ENCODE data around the gene FAM117B. TPM values are rescaled to one million over a fixed set of nuclear protein-coding genes. Genes with fewer than 3 reads are reported as not detected.

FAM117B gene
- total and polyA plus RNA-seq, 2 of the 8 experiments (the other 6 are each of a cell fraction or from before 2014, with no cell fraction given): 3.9 to 22.6 TPM

DNA sequence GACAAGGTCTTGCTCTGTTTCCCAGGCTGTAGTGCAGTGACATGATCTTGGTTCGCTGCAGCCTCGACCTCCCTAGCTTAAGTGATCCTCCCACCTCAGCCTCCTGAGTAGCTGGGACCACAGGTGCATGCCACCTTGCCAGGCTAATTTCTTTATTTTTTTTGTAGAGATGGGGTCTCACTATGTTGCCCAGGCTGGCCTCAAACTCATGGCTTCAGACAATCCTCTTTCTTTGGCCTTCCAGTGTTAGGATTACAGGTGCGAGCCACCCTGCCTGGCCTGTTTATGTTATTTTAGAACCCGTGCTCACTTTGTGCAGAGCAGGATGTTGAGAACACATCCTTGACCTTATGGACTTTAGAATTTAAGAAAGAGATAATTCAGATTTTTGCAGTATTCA is 17.4 kb downstream of the FAM117B start:
- Histone ChIP-seq H3K27ac (ENCODE audit: low read depth, low read length) (no peak overlapping the region), H3K4me2 (ENCODE audit: insufficient read depth in 1 of 2, low read depth in 2 of 2, low read length in 2 of 2) (no peak overlapping the region), H3K18ac (ENCODE audit: extremely low read depth, low read length) (no peak overlapping the region), H3K4me1 (replicated peaks in 1 of 4; ENCODE audit: control insufficient read depth in 3 of 4, insufficient read depth in 4 of 4, low read length in 3 of 4) (no peaks in the 10 kb centered on the region), H3K9ac (replicated peaks in 1 of 4; ENCODE audit: extremely low read depth in 1 of 4, low read depth in 3 of 4, low read length in 3 of 4) (no peak overlapping the region), H4K91ac (replicated peaks; ENCODE audit: insufficient read length, low read length) (no peak overlapping the region), H2BK20ac (ENCODE audit: low read length) (no peak overlapping the region), H2BK120ac (replicated peaks; ENCODE audit: low read depth, low read length) (no peak overlapping the region), H2AK5ac (ENCODE audit: low read depth, low read length) (no peak overlapping the region), H3K23ac (ENCODE audit: insufficient read length) (no peak overlapping the region), H4K20me1 (replicated peaks in 1 of 2; ENCODE audit: control insufficient read depth in 1 of 2, insufficient read depth in 2 of 2, low read length in 2 of 2) (peaks cover 0 to 2% of the 10 kb centered on the region in 2 experiments), H3K4ac (replicated peaks; ENCODE audit: insufficient read length, low read depth, low read length) (no peak overlapping the region), H2AFZ (ENCODE audit: low read length) (no peak overlapping the region), H4K5ac (ENCODE audit: insufficient read length, low read depth, low read length) (no peak overlapping the region), H2BK12ac (ENCODE audit: low read depth, low read length) (no peak overlapping the region), H3K79me2 (ENCODE audit: control insufficient read depth in 1 of 2, insufficient read depth in 2 of 2, low read length in 2 of 2) (peaks cover 0 to 84% of the 10 kb centered on the region in 2 experiments; a peak in 2 of 4 replicates), H3K9me3 (ENCODE audit: insufficient read depth in 2 of 2, low read depth in 1 of 2, low read length in 1 of 2) (no peaks in the 10 kb centered on the region), H3K36me3 (ENCODE audit: control insufficient read depth in 2 of 4, insufficient read depth in 4 of 4, low read length in 3 of 4) (no peaks in the 10 kb centered on the region), H3K79me1 (ENCODE audit: low read depth, low read length) (peaks cover 2% of the 10 kb centered on the region; the same call in 1 of the 2 replicates), H2BK5ac (ENCODE audit: low read depth, low read length) (no peak overlapping the region), H3K14ac (ENCODE audit: insufficient read length) (no peak overlapping the region), H3K56ac (replicated peaks; ENCODE audit: insufficient read length, low read depth, low read length) (no peak overlapping the region), H3K4me3 (ENCODE audit: extremely low read depth in 1 of 4, insufficient read depth in 2 of 4, low read depth in 3 of 4, low read length in 4 of 4) (no peak overlapping the region), H3K23me2 (ENCODE audit: low read depth, low read length) (no peaks in the 10 kb centered on the region), H3K27me3 (replicated peaks in 1 of 4; ENCODE audit: control insufficient read depth in 3 of 4, extremely low read depth in 1 of 4, insufficient read depth in 3 of 4, low read length in 3 of 4) (no peaks in the 10 kb centered on the region), H4K8ac (ENCODE audit: extremely low read depth, insufficient read depth, low read length) (no peak overlapping the region), H2BK15ac (ENCODE audit: low read length) (no peak overlapping the region)
- POLR2A ChIA-PET (ENCODE audit: partially characterized antibody): interaction anchor here (1.5 kb wide), 1 partner anchor 17 kb away, joined by 5 read pairs; no protein-coding TSS in a partner anchor
- CTCF ChIA-PET (ENCODE audit: partially characterized antibody): interaction anchor here (0.6 kb wide), 1 partner anchor 359 kb away, joined by 3 read pairs; no protein-coding TSS in a partner anchor
- 96% methylated on average over 4 of the region's 4 CpGs; no CpG with 5 or more reads in 1 of the 2 experiments for WGBS, 2 experiments (ENCODE audit: extremely low coverage in 1 of 2, insufficient coverage in 1 of 2, insufficient read length in 1 of 2, insufficient replicate concordance in 2 of 2, low coverage in 1 of 2, low lambda C conversion rate in 2 of 2, missing lambda C conversion rate in 1 of 2)
- DNase-seq (ENCODE audit: low read depth in 1 of 2, low spot score in 2 of 2) (no peak), FAIRE-seq (no peak)
- TF ChIP-seq EZH2 (IDR thresholded peaks at IDR 0.05; ENCODE audit: low read depth, low read length, severe bottlenecking): no peak
- TF ChIP-seq SAP30 (IDR thresholded peaks at IDR 0.05; ENCODE audit: insufficient read depth, insufficient replicate concordance, low read length): no peak
- TF ChIP-seq RAD21 (IDR thresholded peaks at IDR 0.05 in 1 of 2, conservative IDR thresholded peaks at IDR 0.05 in 1 of 2; ENCODE audit: low read depth in 2 of 2, low read length in 2 of 2): no peak
- TF ChIP-seq CHD2 (IDR thresholded peaks at IDR 0.05; ENCODE audit: low read length): no peak
- no peak for TF ChIP-seq ASH2L (IDR thresholded peaks at IDR 0.05; ENCODE audit: low read length)
- TF ChIP-seq YY1 (IDR thresholded peaks at IDR 0.05; ENCODE audit: low read depth, low read length): no peak
- no peak for TF ChIP-seq RNF2 (IDR thresholded peaks at IDR 0.05; ENCODE audit: borderline replicate concordance, low read depth, low read length, missing control alignments, poor library complexity, severe bottlenecking)
- TF ChIP-seq POLR2AphosphoS5 (IDR thresholded peaks at IDR 0.05; ENCODE audit: low read depth, low read length): no peak
- TF ChIP-seq E2F6 (IDR thresholded peaks at IDR 0.05): no peak
- no peak for TF ChIP-seq SP1 (IDR thresholded peaks at IDR 0.05; ENCODE audit: low read depth, low read length)

All from H1 (cell line).